HS-27A (cell line): ENCODE measurements around the gene AMN1.
"Not testable (repeated sequence)": the region's sequence is repeated elsewhere in the genome, so short reads cannot be mapped to it uniquely, and the experiment has no call there.

Experiments
- DNase-seq: peaks from one replicate; pipeline ENCODE4 v3.0.0-alpha.2; 2012; ENCODE audit warnings: low read depth, missing footprints

Gene AMN1

GRCh38 chr12:31733549-31734432 is 5.0 kb upstream of the AMN1 start:
- peak; percentile 80 for DNase-seq

- peak; percentile 96 for DNase-seq
Measured at GRCh38 chr12:31732926-31733548, 4.2 kb upstream of the AMN1 start.

- not testable (repeated sequence) for DNase-seq
Measured at GRCh38 chr12:31731203-31731602, 2.4 kb upstream of the AMN1 start.

DNA sequence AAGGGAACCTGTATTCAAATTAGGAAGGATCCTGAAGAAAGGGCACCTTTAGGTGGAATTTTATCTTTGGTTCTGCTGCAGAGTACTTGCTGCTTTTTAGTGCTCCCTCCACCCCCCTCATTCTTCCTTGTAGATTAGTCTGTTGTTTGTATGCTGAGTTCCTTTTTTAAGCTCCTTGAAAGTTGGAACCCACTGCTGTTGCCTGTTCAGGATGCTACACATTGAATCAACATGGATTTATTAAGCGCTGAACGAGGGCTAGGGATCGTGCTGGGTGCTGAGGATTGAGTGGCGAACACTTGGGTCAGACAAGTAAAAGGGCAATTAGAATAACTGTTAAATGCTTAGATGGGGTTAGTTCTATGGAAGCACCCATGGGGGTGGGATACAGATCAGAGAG is 884 bp upstream of the AMN1 start:
- no peak for DNase-seq

DNA sequence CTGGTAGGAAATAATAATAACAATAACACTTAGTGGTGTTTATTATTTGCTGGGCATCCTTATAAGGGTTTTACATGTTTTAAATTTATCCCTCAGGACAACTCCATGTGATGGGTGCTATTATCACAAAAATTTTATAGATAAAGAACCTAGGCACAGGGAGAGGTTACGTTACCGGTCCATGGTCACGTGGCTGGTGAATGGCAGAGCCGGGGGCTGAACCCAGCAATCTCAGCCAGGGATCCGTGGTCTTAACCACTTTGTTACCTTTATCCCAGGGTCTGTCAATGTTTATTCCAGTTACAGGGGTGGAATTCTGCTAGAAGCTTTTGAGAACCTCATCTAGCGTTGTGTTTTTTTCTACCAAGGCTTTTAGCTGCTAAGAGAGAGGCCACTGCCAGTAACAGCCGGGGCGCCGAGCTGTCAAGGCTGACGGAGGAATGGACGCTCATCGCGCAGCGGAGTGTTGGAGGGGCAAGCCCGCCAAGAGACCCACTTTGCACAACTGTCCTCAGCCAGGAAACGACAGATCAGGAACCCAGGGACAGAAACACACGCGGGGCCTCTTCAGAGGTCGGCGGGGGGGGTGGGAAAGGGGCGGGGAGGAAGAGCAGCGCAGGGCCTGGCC is 418 bp downstream of the AMN1 start:
- no peak for DNase-seq

DNA sequence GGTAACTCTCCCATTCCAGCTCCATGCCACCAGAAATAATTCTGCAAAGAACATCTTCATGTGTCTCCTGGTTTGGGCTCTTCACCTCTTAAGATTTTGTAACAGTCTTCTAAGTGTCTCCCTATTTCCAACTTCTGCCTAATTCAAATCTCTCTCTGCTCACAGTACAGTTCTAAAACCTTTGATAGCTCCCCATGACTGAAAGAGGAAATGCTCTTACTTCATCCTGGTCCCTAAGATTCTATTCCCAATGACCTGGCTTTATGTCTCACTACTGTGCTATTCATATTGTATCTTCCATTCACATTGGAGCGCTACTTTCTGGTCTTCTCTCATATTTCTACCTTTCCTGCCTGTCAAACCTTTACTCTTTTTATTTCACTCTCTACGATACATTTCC is 1.6 kb downstream of the AMN1 start:
- no peak for DNase-seq

DNA sequence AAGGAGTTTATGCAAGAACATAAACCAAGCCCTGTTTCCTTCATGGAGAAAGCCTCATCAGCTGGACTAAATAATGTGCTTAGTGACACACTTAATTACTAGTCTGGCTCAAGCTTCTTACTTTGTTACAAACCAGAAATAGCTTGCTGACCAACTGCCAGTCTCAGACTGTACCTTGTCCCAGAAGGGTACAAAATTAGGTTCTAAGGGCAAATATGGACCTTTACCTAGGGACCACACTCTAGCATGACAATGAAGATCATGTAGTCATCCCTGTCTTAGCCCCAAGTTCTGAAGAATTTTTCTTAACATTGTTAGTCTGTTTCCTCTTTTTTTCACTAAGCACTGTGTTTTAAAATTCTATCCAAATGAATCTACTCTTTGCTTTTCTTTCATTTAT is 2.2 kb downstream of the AMN1 start:
- no peak for DNase-seq

GRCh38 chr12:31724557-31724956 is 4.3 kb downstream of the AMN1 start:
- no peak for DNase-seq

DNA sequence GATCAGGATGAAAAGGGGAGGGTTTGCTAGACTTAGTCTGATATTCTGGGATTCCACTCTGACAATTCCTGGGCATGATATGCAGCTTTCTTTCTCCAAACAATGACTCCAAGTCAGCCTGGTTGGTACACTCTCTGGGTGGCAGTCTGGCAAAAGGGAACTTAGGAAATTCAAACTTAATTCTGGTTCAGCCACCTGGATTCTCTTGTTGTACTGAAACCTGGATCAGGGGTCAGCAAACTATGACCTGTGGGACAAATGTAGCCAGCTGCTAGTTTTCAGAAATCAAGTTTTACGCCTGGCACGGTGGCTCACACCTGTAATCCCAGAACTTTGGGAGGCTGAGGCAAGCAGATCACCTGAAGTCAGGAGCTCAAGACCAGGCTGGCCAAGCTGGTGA is 6.2 kb downstream of the AMN1 start:
- no peak for DNase-seq

GRCh38 chr12:31718542-31719198 is 10.2 kb downstream of the AMN1 start:
- DNase-seq, result not testable (repeated sequence)

DNA sequence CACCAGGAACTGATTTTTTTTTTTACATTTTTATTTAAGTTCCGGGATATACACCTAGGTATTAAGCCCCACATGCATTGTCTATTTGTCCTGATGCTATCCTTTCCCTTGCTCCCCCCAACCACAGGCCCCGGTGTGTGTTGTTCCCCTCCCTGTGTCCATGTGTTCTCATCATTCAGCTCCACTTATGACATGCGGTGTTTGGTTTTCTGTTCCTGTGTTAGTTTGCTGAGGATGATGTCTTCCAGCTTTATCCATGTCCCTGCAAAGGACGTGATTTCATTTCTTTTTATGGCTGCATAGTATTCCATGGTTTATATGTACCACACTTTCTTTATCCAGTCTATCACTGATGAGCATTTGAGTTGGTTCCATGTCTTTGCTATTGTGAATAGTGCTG is 11.8 kb downstream of the AMN1 start:
- DNase-seq, result not testable (repeated sequence)

- DNase-seq, result no peak
Measured at GRCh38 chr12:31715283-31715825, 13.5 kb downstream of the AMN1 start.

DNA sequence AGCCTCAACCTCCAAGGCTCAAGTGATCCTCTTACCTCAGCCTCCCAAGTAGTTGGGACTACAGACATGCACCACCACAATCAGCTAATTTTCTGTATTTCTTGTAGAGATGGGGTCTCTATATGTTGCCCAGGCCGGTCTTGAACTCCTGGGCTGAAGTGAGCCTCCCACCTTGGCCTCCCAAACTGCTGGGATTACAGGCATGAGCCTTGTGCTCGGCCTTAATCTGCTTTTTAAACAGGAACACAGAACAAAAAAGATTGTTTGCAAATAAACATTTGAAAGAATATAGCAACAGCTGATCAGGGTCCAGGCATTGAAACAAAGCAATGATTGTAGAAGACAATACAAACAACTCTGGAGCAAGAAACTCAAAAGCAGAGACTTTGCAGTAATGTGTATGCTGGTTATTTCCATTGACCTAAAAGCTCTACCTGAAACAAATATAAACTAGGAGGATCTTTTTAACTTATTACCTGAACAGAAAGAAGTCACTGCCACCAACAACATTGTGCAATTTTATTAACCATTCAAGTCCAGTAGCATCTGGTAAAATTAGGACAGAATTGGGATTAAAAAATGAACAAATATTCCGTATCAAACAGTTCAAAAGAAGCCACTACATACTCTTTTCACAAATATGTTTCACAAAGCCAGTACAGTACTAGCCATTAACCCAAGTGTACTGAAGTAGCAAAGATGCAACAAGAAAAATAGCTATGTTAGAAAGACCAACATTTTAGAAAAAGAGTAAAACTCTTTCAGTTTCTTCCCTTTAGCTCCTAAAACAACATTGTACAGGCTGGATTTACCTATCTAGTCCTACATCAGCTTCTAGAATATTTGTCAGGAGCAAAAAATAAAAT is 14.2 kb downstream of the AMN1 start:
- no peak for DNase-seq

DNA sequence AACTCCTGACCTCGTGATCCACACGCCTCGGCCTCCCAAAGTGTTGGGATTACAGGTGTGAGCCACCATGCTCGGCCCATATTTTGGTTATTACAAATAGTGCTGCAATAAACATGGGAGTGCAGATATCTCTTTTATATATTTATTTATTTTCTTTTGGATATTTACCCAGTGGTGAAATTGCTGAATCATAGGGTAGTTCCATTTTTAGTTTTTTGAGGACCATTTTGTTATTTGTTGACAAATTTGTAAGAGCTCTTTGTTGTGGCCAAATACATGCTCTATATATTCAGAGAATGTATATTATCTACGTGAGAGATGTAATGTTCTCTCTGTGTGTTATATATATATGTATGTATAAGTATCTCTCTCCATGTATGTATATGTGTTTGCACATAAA is 15.9 kb downstream of the AMN1 start:
- no peak for DNase-seq

DNA sequence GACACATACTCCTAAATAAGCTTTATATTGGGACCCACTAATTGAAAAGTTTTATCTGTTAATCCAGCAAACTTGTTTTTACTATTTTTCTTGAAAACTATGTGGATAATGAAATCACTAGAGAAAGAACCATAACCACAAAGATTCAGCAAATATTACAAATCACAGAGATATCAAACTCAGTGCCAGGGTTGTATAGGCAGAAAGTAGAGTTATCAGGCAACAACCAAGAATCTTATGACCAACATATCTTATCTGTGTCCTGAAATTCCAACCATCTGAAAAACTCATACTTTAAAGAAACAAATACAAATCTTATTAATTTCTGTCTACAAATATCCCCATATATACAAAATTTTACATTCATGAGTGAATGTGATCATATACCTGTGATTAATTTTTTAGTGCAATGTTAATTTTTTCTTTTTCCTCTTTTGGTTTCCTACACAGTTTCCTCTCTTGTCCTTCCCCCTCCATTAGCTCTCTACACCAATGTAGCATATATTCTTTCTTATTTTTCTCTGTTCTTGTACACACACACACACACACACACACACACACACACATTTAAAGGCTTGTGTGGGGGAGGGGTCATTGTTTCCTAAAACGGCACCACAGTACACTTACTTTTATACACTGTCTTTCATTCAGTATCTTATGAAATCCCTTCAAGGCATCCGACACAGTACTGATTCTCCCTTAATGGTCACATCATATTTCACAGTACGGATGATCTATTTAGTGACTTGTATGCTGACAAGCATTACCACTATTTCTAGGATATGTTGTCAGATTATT is 18.6 kb downstream of the AMN1 start:
- DNase-seq, result no peak

DNA sequence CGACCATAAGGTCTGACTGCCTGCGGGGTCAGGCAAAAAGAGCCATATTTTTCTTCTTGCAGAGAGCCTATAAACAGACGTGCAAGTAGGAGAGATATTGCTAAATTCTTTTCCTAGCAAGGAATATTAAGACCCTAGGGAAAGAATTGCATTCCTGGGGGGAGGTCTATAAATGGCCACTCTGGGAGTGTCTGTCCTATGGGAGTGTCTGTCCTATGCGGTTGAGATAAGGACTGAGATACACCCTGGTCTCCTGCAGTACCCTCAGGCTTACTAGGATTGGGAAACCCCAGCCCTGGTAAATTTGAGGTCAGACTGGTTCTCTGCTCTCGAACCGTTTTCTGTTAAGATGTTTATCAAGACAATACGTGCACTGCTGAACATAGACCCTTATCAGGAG is 20.7 kb downstream of the AMN1 start:
- DNase-seq, result not testable (repeated sequence)

DNA sequence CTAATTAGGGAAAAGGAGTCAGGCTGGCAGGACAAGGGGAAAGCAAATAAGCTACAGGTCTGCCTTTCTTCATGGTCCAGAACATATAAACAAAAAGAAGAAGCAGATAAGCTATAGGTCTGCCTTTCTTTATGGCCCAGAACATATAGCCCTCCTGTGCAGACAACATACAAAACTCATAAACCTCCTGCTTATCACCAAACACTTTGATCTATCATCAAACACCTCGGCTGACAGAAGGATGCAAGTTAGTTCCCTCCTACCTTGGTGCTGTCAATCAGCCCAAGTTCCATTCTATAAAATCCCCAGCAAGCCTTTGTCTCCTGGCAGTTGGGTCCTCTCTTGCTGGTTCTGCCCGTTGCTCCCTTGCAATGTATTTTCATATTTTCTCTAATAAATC is 23.2 kb downstream of the AMN1 start:
- DNase-seq, result no peak

GRCh38 chr12:31702047-31702446 is 26.8 kb downstream of the AMN1 start:
- no peak for DNase-seq

DNA sequence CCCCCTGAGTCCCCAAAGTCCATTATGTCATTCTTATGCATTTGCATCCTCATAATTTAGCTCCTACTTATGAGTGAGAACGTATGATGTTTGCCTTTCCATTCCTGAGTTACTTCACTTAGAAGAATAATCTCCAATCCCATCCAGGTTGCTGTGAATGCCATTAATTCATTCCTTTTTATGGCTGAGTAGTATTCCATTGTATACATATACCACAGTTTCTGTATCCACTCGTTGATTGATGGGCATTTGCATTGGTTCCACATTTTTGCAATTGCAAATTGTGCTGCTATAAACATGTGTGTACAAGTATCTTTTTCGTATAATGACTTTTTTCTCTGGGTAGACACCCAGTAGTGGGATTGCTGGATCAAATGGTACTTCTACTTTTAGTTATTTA is 38.9 kb downstream of the AMN1 start:
- not testable (repeated sequence) for DNase-seq

- no peak for DNase-seq
Measured at GRCh38 chr12:31687101-31687527, 41.7 kb downstream of the AMN1 start.
